Karpas-422 (cell line): Measurements from ENCODE around the gene OR4F6. TPM values are rescaled to one million over a fixed set of nuclear protein-coding genes. Genes with fewer than 3 reads are reported as not detected.
A peak's percentile ranks its signal among the peaks of the same experiment; 100 is the strongest.
"Not testable (repeated sequence)": the region's sequence is repeated elsewhere in the genome, so short reads cannot be mapped to it uniquely, and the experiment has no call there.

Experiments used
- DNase-seq: peaks from one replicate; pipeline ENCODE4 v3.0.0-alpha.2; 2015
- H2AFZ ChIP-seq: fragments of 200-600 bp; sonication (generic); 2 replicates; pipeline ENCODE4 v1.6.1; 2014; ENCODE audit warnings: antibody characterized with exemption, low read length, mixed read lengths
- H3K27ac ChIP-seq: fragments of 200-600 bp; sonication (generic); 2 replicates; pipeline ENCODE4 v1.5.1; 2014; ENCODE audit warnings: mild to moderate bottlenecking, low read length, moderate library complexity
- H3K27me3 ChIP-seq: fragments of 200-600 bp; sonication (generic); 2 replicates; pipeline ENCODE4 v1.6.1; 2014; ENCODE audit warnings: low read length, mixed read lengths
- H3K36me3 ChIP-seq: fragments of 200-600 bp; sonication (generic); 2 replicates; pipeline ENCODE4 v1.6.1; 2014; ENCODE audit warnings: low read length, mixed read lengths; ENCODE audit not compliant: insufficient read depth
- H3K4me1 ChIP-seq: fragments of 200-600 bp; sonication (generic); 2 replicates; pipeline ENCODE4 v1.6.1; 2014; ENCODE audit warnings: mild to moderate bottlenecking, low read length, mixed read lengths
- H3K4me2 ChIP-seq: fragments of 200-600 bp; sonication (generic); 2 replicates; pipeline ENCODE4 v1.6.1; 2014; ENCODE audit warnings: low read length, low read depth, mild to moderate bottlenecking; ENCODE audit not compliant: poor library complexity, severe bottlenecking
- H3K4me3 ChIP-seq: fragments of 200-600 bp; sonication (generic); 2 replicates; pipeline ENCODE4 v1.5.1; 2014; ENCODE audit warnings: mild to moderate bottlenecking, antibody characterized with exemption, low read length, mixed read lengths
- H3K79me2 ChIP-seq: fragments of 200-600 bp; sonication (generic); 2 replicates; pipeline ENCODE4 v1.6.1; 2014; ENCODE audit warnings: mild to moderate bottlenecking, low read length, mixed read lengths
- H3K9ac ChIP-seq: fragments of 200-600 bp; sonication (generic); 2 replicates; pipeline ENCODE4 v1.6.0; 2014; ENCODE audit warnings: low read length
- H3K9me2 ChIP-seq: fragments of 200-600 bp; sonication (generic), shearing (Covaris generic); replicated peaks from 2 replicates; pipeline ENCODE4 v1.6.0; 2014; ENCODE audit warnings: mild to moderate bottlenecking, low read length, moderate library complexity; ENCODE audit not compliant: insufficient read depth
- H3K9me3 ChIP-seq: fragments of 300-700, 200-600 bp; sonication (generic); 2 replicates; pipeline ENCODE4 v1.6.1; 2014; ENCODE audit warnings: low read length, mixed read lengths
- H4K20me1 ChIP-seq: fragments of 200-600 bp; sonication (generic); 2 replicates; pipeline ENCODE4 v1.6.1; 2014; ENCODE audit warnings: mild to moderate bottlenecking, antibody characterized with exemption, low read length, low read depth; ENCODE audit not compliant: insufficient read depth
- total RNA-seq: library from RNA; depleted of rRNA; stranded (reverse); fragments of >200 nt; shearing (Covaris generic); gene quantifications from 2 replicates; pipeline ENCODE4 v1.2.3, GENCODE V29; 2014; ENCODE audit warnings: low replicate concordance; rRNA removed

Gene OR4F6, protein sequence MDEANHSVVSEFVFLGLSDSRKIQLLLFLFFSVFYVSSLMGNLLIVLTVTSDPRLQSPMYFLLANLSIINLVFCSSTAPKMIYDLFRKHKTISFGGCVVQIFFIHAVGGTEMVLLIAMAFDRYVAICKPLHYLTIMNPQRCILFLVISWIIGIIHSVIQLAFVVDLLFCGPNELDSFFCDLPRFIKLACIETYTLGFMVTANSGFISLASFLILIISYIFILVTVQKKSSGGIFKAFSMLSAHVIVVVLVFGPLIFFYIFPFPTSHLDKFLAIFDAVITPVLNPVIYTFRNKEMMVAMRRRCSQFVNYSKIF
- not detected in 2 replicates for total RNA-seq

DNA sequence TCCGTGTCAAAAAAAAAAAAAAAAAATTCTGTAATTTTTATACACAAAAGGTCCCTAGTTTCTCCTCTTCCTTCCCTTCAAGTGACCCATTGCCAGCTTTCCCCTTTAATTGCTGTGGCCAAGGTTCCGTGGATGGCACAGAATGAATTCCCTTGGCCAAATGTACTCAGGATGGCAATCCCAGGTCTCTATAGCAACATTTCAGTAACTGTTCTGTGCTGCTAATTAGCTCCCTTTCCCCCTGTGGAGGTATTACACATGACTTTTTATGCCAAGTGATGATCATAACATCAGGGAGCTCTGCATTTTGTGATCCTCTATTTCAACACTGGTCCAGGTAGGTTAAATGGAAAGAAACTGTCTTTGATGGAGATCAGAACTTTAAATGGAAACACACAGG lies at the start of gene OR4F6:
Gene OR4F6, plus strand, starts transcription at position 301 of the 400 bp plus-strand sequence. CDS start 2,211 bp downstream, outside the sequence.
- Histone ChIP-seq H3K36me3 (no peaks in the 10 kb centered on the region), H3K79me2 (no peaks in the 10 kb centered on the region), H3K4me2 (no peak within 1 kb of the TSS), H3K4me3 (no peak within 1 kb of the TSS), H4K20me1 (no peaks in the 10 kb centered on the region), H3K9me2 (no peaks in the 10 kb centered on the region), H3K9ac (no peak within 1 kb of the TSS), H3K4me1 (peaks cover 2% of the 10 kb centered on the region), H3K27me3 (no peaks in the 10 kb centered on the region; the same call in 1 of the 2 replicates), H3K27ac (no peak within 1 kb of the TSS), H2AFZ (no peak within 1 kb of the TSS), H3K9me3 (no peaks in the 10 kb centered on the region)
- no peak for DNase-seq

DNA sequence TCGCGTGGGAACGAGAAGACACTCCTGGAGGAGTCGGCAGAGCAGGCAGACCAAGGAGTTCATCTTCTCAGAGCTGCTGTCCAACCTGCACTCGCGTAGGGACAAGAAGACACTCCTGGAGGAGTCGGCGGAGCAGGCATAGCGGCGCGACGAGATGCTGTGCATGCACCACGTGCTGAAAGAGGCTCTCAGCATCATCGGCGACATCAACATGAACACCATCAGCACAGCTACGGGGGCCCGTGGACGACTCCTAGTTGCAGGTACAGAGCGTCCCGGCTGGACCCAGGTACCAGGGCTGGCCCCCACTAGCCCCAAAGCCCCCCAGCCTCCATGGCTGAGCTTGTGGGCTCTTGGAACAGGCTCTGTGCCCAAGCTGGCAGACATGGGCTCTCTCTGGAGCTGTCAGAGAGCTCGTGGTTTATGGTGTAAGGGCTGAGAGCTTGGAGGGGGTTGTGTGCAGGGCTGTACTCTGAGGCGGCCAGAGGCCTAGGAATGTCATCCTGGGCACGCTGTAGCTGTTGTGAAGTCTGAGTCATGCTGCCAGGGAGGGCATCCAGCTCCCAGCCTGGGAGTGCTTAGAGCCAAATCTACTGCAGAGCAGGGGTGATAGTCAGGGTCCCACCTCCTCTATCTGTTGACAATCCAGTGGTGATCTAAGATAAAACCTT lies 38.5 kb upstream of the OR4F6 start:
- not testable (repeated sequence) for H3K9me2 ChIP-seq, H3K4me2 ChIP-seq, H4K20me1 ChIP-seq, H3K9ac ChIP-seq, H3K27me3 ChIP-seq, H3K9me3 ChIP-seq, H3K36me3 ChIP-seq, H3K79me2 ChIP-seq, H3K4me3 ChIP-seq, H3K4me1 ChIP-seq, DNase-seq, H3K27ac ChIP-seq, H2AFZ ChIP-seq

DNA sequence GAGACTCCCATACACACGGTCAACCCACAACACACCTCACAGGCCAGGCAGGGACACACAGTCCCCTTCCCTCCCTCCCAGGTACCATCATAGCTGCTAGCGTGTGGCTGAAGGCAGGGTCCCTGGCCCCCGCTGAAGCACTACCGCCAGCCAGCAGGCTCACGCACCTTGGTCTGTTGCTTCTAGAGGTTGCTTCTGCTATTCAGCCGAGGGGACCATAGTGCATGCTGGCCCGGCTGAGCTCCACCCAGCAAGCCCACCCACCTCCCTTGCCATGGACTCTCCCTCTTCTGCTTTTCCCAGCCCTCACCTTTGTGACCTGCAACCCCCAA lies 38.0 kb upstream of the OR4F6 start:
- H4K20me1 ChIP-seq, H3K9me3 ChIP-seq, H3K27ac ChIP-seq, H3K4me1 ChIP-seq, H2AFZ ChIP-seq, H3K36me3 ChIP-seq, H3K9me2 ChIP-seq, H3K79me2 ChIP-seq, H3K9ac ChIP-seq, H3K4me3 ChIP-seq, DNase-seq, H3K27me3 ChIP-seq, H3K4me2 ChIP-seq: not testable (repeated sequence)

DNA sequence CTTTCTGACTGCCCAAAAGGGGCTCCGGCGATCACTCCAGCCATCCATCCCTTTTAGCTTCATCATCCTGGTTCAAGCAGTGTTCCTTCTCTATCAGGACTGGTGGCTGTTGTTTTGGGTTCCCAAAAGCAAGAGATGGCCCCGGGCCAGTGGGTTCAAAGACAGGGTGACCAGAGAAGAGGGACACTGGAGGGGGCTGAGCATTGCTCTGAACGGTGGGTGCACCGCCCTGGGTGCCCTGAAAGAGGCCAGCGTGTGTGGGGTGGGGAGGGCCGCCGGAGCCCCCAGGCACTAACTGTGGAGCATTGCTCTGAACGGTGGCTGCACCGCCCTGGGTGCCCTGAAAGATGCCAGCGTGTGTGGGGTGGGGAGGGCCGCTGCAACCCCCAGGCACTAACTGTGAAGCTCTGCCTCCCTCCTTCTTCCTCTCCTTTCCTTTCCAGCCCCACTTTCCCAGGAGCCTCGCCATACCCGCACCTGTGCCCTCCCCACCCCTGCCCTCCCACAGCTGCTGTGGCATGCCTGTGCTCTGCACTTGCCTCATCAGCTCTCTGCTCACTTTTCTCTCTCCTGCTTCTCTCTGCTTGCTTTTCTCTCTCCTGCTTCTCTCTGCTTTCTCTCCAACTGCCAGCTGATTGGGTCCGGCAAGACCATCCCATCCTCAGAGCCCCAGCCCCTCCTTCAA lies 37.4 kb upstream of the OR4F6 start:
- Histone ChIP-seq H3K79me2 (no peaks in the 10 kb centered on the region), H3K4me3 (no peak overlapping the region), H3K27me3 (no peaks in the 10 kb centered on the region), H3K9me3 (no peaks in the 10 kb centered on the region), H3K36me3 (no peaks in the 10 kb centered on the region), H3K4me1 (no peaks in the 10 kb centered on the region), H4K20me1 (no peaks in the 10 kb centered on the region), H3K4me2 (no peak overlapping the region), H3K9me2 (no peaks in the 10 kb centered on the region), H2AFZ (no peak overlapping the region), H3K9ac (no peak overlapping the region), H3K27ac (no peak overlapping the region)
- no peak for DNase-seq

GRCh38 chr15:101767083-101767640 lies 36.1 kb upstream of the OR4F6 start:
- H3K4me2 ChIP-seq, H3K4me1 ChIP-seq, H3K27ac ChIP-seq, H3K9me2 ChIP-seq, H3K27me3 ChIP-seq, DNase-seq, H3K9ac ChIP-seq, H3K36me3 ChIP-seq, H4K20me1 ChIP-seq, H3K9me3 ChIP-seq, H2AFZ ChIP-seq, H3K4me3 ChIP-seq, H3K79me2 ChIP-seq: not testable (repeated sequence)

- no peaks in the 10 kb centered on the region for H3K79me2 ChIP-seq
- H3K9ac ChIP-seq: no peak overlapping the region
- H2AFZ ChIP-seq: no peak overlapping the region
- H3K4me2 ChIP-seq: no peak overlapping the region
- no peak overlapping the region for H3K27ac ChIP-seq
- H3K4me1 ChIP-seq: no peaks in the 10 kb centered on the region
- H3K36me3 ChIP-seq: no peaks in the 10 kb centered on the region
- no peaks in the 10 kb centered on the region for H4K20me1 ChIP-seq
- no peak for DNase-seq
- H3K9me2 ChIP-seq: no peaks in the 10 kb centered on the region
- H3K27me3 ChIP-seq: no peaks in the 10 kb centered on the region
- H3K9me3 ChIP-seq: no peaks in the 10 kb centered on the region
- no peak overlapping the region for H3K4me3 ChIP-seq
These were observed 30.4 kb upstream of the OR4F6 start for GRCh38 chr15:101772921-101773320.

GRCh38 chr15:101773496-101774100 lies 29.7 kb upstream of the OR4F6 start:
- Histone ChIP-seq H2AFZ (no peak overlapping the region), H3K4me3 (no peak overlapping the region), H4K20me1 (no peaks in the 10 kb centered on the region), H3K4me2 (no peak overlapping the region), H3K79me2 (no peaks in the 10 kb centered on the region), H3K27ac (no peak overlapping the region), H3K9me2 (no peaks in the 10 kb centered on the region), H3K9me3 (no peaks in the 10 kb centered on the region), H3K4me1 (no peaks in the 10 kb centered on the region), H3K9ac (no peak overlapping the region), H3K36me3 (no peaks in the 10 kb centered on the region), H3K27me3 (no peaks in the 10 kb centered on the region)
- DNase-seq: peak; percentile 69

- no peak overlapping the region for H2AFZ ChIP-seq
- H3K9ac ChIP-seq: no peak overlapping the region
- no peaks in the 10 kb centered on the region for H3K27me3 ChIP-seq
- H3K27ac ChIP-seq: no peak overlapping the region
- DNase-seq: no peak
- no peaks in the 10 kb centered on the region for H3K9me3 ChIP-seq
- no peak overlapping the region for H3K4me3 ChIP-seq
- no peaks in the 10 kb centered on the region for H3K79me2 ChIP-seq
- no peak overlapping the region for H3K4me2 ChIP-seq
- no peaks in the 10 kb centered on the region for H3K9me2 ChIP-seq
- H4K20me1 ChIP-seq: no peaks in the 10 kb centered on the region
- H3K36me3 ChIP-seq: no peaks in the 10 kb centered on the region
- no peaks in the 10 kb centered on the region for H3K4me1 ChIP-seq
These were observed 28.2 kb upstream of the OR4F6 start for GRCh38 chr15:101775136-101775535.
